RWPE2 (cell line): ENCODE measurements around the gene RASGRF2.

ENCODE experiments used
- ATAC-seq: fragments of 200-7000 bp; cut with Tn5 transposase; 3 replicates; pipeline ENCODE4 v1.9.1; 2021; ENCODE audit warnings: low read depth
- DNase-seq: peaks from one replicate; pipeline ENCODE4 v3.0.0-alpha.2; 2020; ENCODE audit warnings: low spot score
- H3K27ac ChIP-seq: fragments of 450-650 bp; 2 replicates; pipeline ENCODE4 v1.5.1; 2017; ENCODE audit warnings: mild to moderate bottlenecking; ENCODE audit not compliant: poor library complexity, severe bottlenecking
- H3K27me3 ChIP-seq: fragments of 250-450 bp; sonication (Bioruptor Pico); 2 replicates; pipeline ENCODE4 v1.5.1; 2021; ENCODE audit warnings: mild to moderate bottlenecking, moderate library complexity; ENCODE audit not compliant: insufficient read depth, poor library complexity, severe bottlenecking
- H3K36me3 ChIP-seq: fragments of 250-450 bp; sonication (Bioruptor Pico); 2 replicates; pipeline ENCODE4 v1.5.1; 2020; ENCODE audit warnings: low read depth, mild to moderate bottlenecking, moderate library complexity
- H3K4me1 ChIP-seq: fragments of 250-450 bp; sonication (Bioruptor Pico); 2 replicates; pipeline ENCODE4 v1.5.1; 2021; ENCODE audit warnings: mild to moderate bottlenecking, moderate library complexity; ENCODE audit not compliant: insufficient read depth, poor library complexity, severe bottlenecking
- H3K4me3 ChIP-seq: fragments of 250-450 bp; sonication (Bioruptor Pico); 2 replicates; pipeline ENCODE4 v1.5.1; 2021; ENCODE audit warnings: mild to moderate bottlenecking, moderate library complexity; ENCODE audit not compliant: severe bottlenecking
- H3K9me3 ChIP-seq: fragments of 250-450 bp; sonication (Bioruptor Pico); 2 replicates; pipeline ENCODE4 v1.5.1; 2021; ENCODE audit warnings: mild to moderate bottlenecking, moderate library complexity; ENCODE audit not compliant: severe bottlenecking
- CTCF ChIP-seq: fragments of 450-650 bp; IDR thresholded peaks from one replicate; pipeline ENCODE4 v1.5.1; 2017; ENCODE audit warnings: mild to moderate bottlenecking, moderate library complexity; ENCODE audit not compliant: poor library complexity, severe bottlenecking

Gene RASGRF2

DNA sequence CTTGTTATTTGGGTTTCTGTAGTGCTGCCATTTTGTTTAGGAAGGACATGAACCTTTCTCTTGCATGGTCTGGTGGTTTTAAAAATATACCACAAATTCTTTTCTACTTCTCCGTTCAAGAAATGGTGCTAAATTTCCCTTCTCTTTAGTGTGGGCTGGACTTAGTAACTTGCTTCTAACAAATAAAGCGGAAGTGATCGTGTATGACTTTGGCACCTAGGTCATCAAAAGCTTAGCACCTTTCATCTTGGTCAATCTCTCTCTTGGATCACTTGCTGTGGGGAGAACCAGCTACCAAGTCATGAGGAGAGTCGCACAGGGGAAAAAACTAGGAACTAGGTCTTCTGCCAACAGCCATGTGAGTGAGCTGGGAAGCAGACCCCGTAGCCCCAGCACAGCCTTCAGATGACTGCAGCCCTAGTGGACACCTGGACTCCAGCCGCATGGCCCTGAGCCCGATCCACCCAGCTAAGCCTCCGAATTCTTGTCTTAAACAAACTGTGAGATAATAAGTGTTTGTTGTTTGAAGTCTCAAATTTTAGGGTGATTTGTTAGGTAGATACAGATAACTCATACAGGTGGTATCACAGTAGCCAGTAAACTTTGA, 185.3 kb downstream of the RASGRF2 start:
- Histone ChIP-seq H3K27me3 (no peaks in the 10 kb centered on the region), H3K27ac (no peak overlapping the region), H3K36me3 (no peaks in the 10 kb centered on the region), H3K4me3 (no peak overlapping the region), H3K4me1 (no peaks in the 10 kb centered on the region), H3K9me3 (no peaks in the 10 kb centered on the region)
- TF ChIP-seq CTCF: no peak
- no peak for ATAC-seq
- DNase-seq: no peak

- no peak overlapping the region for H3K27ac ChIP-seq
- no peak overlapping the region for H3K4me3 ChIP-seq
- ATAC-seq (no peak), DNase-seq (no peak)
- H3K27me3 ChIP-seq: no peaks in the 10 kb centered on the region
- no peaks in the 10 kb centered on the region for H3K4me1 ChIP-seq
- TF ChIP-seq CTCF: no peak
- H3K9me3 ChIP-seq: no peaks in the 10 kb centered on the region
- no peaks in the 10 kb centered on the region for H3K36me3 ChIP-seq
Measured at GRCh38 chr5:81146031-81146430, 185.9 kb downstream of the RASGRF2 start.

DNA sequence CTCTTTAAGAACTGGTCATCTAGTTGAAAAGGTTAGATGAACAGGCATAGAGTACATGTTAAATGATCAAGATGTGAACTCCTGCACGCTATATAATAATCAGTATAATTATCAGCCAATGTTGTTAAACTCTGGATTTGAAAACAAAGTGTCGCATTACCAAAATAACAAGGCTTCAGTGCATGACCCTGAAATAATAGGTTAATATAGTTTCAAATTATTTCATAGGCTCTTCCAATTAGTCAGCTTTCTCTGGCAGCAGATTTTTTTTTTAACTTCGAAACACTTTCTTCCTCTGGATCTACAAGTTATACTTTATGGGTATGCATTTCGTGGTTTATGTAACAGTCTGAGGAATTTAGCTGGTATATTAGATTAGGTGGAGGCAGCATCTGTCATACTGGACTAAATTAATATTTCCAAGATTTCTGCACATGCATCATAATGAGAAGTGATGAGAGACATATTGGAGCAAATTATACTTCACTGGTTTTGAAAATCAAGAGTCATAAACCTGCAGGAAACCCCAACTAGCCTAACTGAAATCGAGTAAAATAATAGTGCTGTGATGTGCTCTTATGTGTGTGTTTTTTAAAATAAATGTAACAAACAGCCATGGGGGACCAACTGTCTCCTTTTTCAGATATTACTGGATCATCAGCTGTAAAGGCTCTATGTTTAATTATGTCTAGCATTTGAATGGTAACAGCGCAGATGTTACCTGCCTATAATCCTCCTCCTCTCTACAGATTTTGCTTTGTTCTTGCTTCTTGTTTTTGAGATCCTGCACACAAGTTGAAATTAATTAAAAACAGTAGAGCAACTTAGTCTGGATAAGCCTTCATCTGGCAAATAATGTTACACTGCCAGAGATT, 187.1 kb downstream of the RASGRF2 start:
- no peak for DNase-seq
- no peaks in the 10 kb centered on the region for H3K4me1 ChIP-seq

DNA sequence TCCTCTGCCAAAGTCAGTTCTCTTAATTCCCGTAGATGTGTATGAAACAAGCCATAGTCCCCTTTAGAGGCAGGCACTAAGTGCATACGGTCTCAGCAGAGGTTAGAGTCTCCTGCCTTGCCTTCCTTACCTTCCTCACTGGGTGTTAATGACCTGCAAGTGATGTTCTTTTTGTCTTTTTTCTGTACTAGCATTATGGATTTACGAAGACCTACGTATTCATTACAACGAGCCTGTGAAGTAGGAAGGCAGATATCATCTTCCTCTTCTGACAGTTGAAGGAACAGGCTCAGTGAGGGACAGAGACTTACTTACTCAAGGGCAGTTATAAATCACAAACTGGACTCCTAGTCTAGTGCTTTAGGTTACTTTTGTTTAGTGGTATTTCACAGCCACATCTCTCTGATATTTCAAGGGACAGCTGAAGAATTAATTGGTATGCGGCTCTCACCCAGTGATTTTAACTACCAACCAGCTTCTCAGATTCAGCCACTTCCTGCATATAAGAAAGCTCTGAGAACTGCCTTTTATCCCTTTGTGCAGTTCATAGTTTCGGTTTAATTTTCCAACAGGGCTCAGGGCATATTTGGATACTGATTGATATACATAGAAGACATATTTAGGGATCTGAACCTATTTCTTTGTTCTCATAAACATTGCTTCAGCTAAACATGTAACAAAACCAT, 187.9 kb downstream of the RASGRF2 start:
- no peak for ATAC-seq
- Histone ChIP-seq H3K36me3 (no peaks in the 10 kb centered on the region), H3K9me3 (no peaks in the 10 kb centered on the region), H3K4me1 (no peaks in the 10 kb centered on the region), H3K27ac (no peak overlapping the region), H3K4me3 (no peak overlapping the region), H3K27me3 (no peaks in the 10 kb centered on the region)
- TF ChIP-seq CTCF: no peak
- no peak for DNase-seq

More for the DNA sequence above, 187.1 kb downstream of the RASGRF2 start:
- no peaks in the 10 kb centered on the region for H3K36me3 ChIP-seq
- no peak for ATAC-seq
- H3K9me3 ChIP-seq: no peaks in the 10 kb centered on the region
- no peak overlapping the region for H3K4me3 ChIP-seq
- no peaks in the 10 kb centered on the region for H3K27me3 ChIP-seq
- no peak overlapping the region for H3K27ac ChIP-seq
- TF ChIP-seq CTCF: no peak
